ENCODE measurements around the gene NLRP1.

DNA sequence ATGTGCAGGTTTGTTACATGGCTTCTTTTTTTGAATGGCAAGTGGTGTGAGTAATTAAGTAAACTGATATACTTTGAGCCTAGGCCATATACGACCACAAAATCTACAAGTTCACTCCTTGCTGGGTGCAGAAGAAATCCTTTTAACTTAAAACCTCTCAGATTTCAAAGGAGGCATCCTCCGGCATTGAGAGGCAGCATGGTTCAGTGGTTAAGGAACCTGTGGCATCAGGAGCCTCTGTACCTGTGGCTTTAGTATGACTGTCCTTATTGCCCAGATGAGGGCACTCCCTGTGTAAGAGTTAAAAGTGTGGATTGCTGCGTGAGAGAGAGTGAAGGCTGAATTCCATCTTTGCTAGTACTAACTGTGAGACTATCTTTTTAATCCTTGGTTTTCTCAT is 3.3 kb downstream of the NLRP1 start:
- TF ChIP-seq, protein P1, sequence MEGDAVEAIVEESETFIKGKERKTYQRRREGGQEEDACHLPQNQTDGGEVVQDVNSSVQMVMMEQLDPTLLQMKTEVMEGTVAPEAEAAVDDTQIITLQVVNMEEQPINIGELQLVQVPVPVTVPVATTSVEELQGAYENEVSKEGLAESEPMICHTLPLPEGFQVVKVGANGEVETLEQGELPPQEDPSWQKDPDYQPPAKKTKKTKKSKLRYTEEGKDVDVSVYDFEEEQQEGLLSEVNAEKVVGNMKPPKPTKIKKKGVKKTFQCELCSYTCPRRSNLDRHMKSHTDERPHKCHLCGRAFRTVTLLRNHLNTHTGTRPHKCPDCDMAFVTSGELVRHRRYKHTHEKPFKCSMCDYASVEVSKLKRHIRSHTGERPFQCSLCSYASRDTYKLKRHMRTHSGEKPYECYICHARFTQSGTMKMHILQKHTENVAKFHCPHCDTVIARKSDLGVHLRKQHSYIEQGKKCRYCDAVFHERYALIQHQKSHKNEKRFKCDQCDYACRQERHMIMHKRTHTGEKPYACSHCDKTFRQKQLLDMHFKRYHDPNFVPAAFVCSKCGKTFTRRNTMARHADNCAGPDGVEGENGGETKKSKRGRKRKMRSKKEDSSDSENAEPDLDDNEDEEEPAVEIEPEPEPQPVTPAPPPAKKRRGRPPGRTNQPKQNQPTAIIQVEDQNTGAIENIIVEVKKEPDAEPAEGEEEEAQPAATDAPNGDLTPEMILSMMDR (IDR thresholded peaks at IDR 0.05; ENCODE audit: poor library complexity) = no peak
- no peak for TF ChIP-seq EZH2 (IDR thresholded peaks at IDR 0.05; ENCODE audit: borderline replicate concordance)
- no peak for TF ChIP-seq EZH2phosphoT487 (IDR thresholded peaks at IDR 0.05; ENCODE audit: low read depth, severe bottlenecking, unreplicated experiment)
